H1 (cell line): ENCODE data around the gene THRB. TPM values are rescaled to one million over a fixed set of nuclear protein-coding genes. Genes with fewer than 3 reads are reported as not detected.

Experiments used
- CTCF ChIA-PET: fragments of 300-600 bp; sonication (Branson Sonifier 250); formaldehyde crosslinking; loops from one replicate; lab custom pipeline; 2021; ENCODE audit not compliant: partially characterized antibody; lab: Charles Lee
- POLR2A ChIA-PET: fragments of 300-600 bp; sonication (Branson Sonifier 250); formaldehyde crosslinking; loops from one replicate; lab custom pipeline; 2021; ENCODE audit warnings: inconsistent platforms; ENCODE audit not compliant: partially characterized antibody; lab: Charles Lee
- DNase-seq, 2 experiments: peaks; one replicate each; pipeline versions ENCODE4 v3.0.0 to v3.0.0-alpha.2; 2010 to 2022; ENCODE audit warnings: low spot score in 2 of 2, low read depth in 1 of 2, mixed read lengths in 1 of 2
- FAIRE-seq: peaks from 2 replicates; lab custom pipeline; 2011; peaks lifted over from hg19 to GRCh38; lab: Jason Lieb, UNC
- H2AFZ ChIP-seq: 2 replicates; pipeline ENCODE4 v1.8.1; 2012; ENCODE audit warnings: low read length, inconsistent platforms
- H2AK5ac ChIP-seq: 2 replicates; pipeline ENCODE4 v1.6.1; 2013; ENCODE audit warnings: low read depth, low read length
- H2BK120ac ChIP-seq: replicated peaks from 2 replicates; pipeline ENCODE3; 2013; ENCODE audit warnings: low read depth, low read length, inconsistent platforms
- H2BK12ac ChIP-seq: 2 replicates; pipeline ENCODE4 v1.6.1; 2013; ENCODE audit warnings: low read depth, low read length
- H2BK15ac ChIP-seq: 2 replicates; pipeline ENCODE4 v1.6.1; 2013; ENCODE audit warnings: low read length
- H2BK20ac ChIP-seq: 2 replicates; pipeline ENCODE4 v1.6.1; 2013; ENCODE audit warnings: low read length
- H2BK5ac ChIP-seq: 2 replicates; pipeline ENCODE4 v1.6.1; 2013; ENCODE audit warnings: low read depth, low read length
- H3K14ac ChIP-seq: 2 replicates; pipeline ENCODE4 v1.6.1; 2013; ENCODE audit warnings: inconsistent platforms; ENCODE audit not compliant: insufficient read length
- H3K18ac ChIP-seq: 2 replicates; pipeline ENCODE4 v1.6.1; 2013; ENCODE audit warnings: low read length; ENCODE audit errors: extremely low read depth
- H3K23ac ChIP-seq: 2 replicates; pipeline ENCODE4 v1.6.1; 2013; ENCODE audit warnings: inconsistent platforms; ENCODE audit not compliant: insufficient read length
- H3K23me2 ChIP-seq: 2 replicates; pipeline ENCODE4 v1.6.1; 2013; ENCODE audit warnings: low read depth, low read length
- H3K27ac ChIP-seq: 2 replicates; pipeline ENCODE4 v1.6.1; 2011; ENCODE audit warnings: low read depth, low read length, inconsistent platforms
- H3K27me3 ChIP-seq, 4 experiments: replicated peaks in 1 of 4; 1 replicate in 1 of 4; 2 replicates in 3 of 4; pipeline versions ENCODE4 v1.6.1 to v1.8.1; 2011 to 2013; ENCODE audit warnings: low read length in 3 of 4, mild to moderate bottlenecking in 3 of 4, inconsistent platforms in 2 of 4, mixed read lengths in 2 of 4, moderate library complexity in 1 of 4; ENCODE audit not compliant: control insufficient read depth in 3 of 4, insufficient read depth in 3 of 4; ENCODE audit errors: extremely low read depth in 1 of 4
- H3K36me3 ChIP-seq, 4 experiments: 2 replicates each; pipeline versions ENCODE4 v1.6.1 to v1.8.1; 2011 to 2013; ENCODE audit warnings: mild to moderate bottlenecking in 4 of 4, low read length in 3 of 4, moderate library complexity in 2 of 4, control low read depth in 1 of 4, inconsistent platforms in 1 of 4; ENCODE audit not compliant: insufficient read depth in 4 of 4, control insufficient read depth in 2 of 4
- H3K4ac ChIP-seq: replicated peaks from 2 replicates; pipeline ENCODE3; 2013; ENCODE audit warnings: low read length, low read depth, mixed read lengths, inconsistent platforms; ENCODE audit not compliant: insufficient read length
- H3K4me1 ChIP-seq, 4 experiments: replicated peaks in 1 of 4; 1 replicate in 1 of 4; 2 replicates in 3 of 4; pipeline versions ENCODE4 v1.6.1 to v1.8.1; 2011 to 2013; ENCODE audit warnings: low read length in 3 of 4, inconsistent platforms in 2 of 4, mixed read lengths in 1 of 4; ENCODE audit not compliant: insufficient read depth in 4 of 4, control insufficient read depth in 3 of 4
- H3K4me2 ChIP-seq, 2 experiments: 2 replicates each; pipeline versions ENCODE4 v1.6.1 to v1.8.1; 2011 to 2013; ENCODE audit warnings: low read depth in 2 of 2, low read length in 2 of 2, control low read depth in 1 of 2, inconsistent platforms in 1 of 2, mild to moderate bottlenecking in 1 of 2; ENCODE audit not compliant: insufficient read depth in 1 of 2
- H3K4me3 ChIP-seq, 4 experiments: fragments of 200-600, 300-600 bp in 1 of 4; sonication (generic), shearing (Covaris generic), sonication (Bioruptor Twin) in 1 of 4; 2 replicates each; pipeline versions ENCODE4 v1.5.1 to v1.8.1; 2011 to 2016; ENCODE audit warnings: low read length in 4 of 4, low read depth in 3 of 4, control low read depth in 2 of 4, inconsistent platforms in 2 of 4, mild to moderate bottlenecking in 2 of 4, mixed read lengths in 1 of 4, moderate library complexity in 1 of 4; ENCODE audit not compliant: insufficient read depth in 2 of 4; ENCODE audit errors: extremely low read depth in 1 of 4
- H3K56ac ChIP-seq: replicated peaks from 2 replicates; pipeline ENCODE3; 2013; ENCODE audit warnings: low read depth, mild to moderate bottlenecking, mixed read lengths, low read length, inconsistent platforms; ENCODE audit not compliant: insufficient read length
- H3K79me1 ChIP-seq: 2 replicates; pipeline ENCODE4 v1.6.1; 2013; ENCODE audit warnings: low read depth, low read length, control low read depth
- H3K79me2 ChIP-seq, 2 experiments: 2 replicates each; pipeline versions ENCODE4 v1.6.1 to v1.8.1; 2012 to 2013; ENCODE audit warnings: low read length in 2 of 2, mild to moderate bottlenecking in 2 of 2, inconsistent platforms in 1 of 2; ENCODE audit not compliant: insufficient read depth in 2 of 2, control insufficient read depth in 1 of 2
- H3K9ac ChIP-seq, 4 experiments: replicated peaks in 1 of 4; 1 replicate in 1 of 4; 2 replicates in 3 of 4; pipeline versions ENCODE4 v1.6.1 to v1.8.1; 2011 to 2013; ENCODE audit warnings: low read depth in 3 of 4, low read length in 3 of 4, control low read depth in 2 of 4, mild to moderate bottlenecking in 2 of 4, moderate library complexity in 2 of 4, inconsistent platforms in 1 of 4; ENCODE audit errors: extremely low read depth in 1 of 4
- H3K9me3 ChIP-seq, 2 experiments: 2 replicates each; pipeline versions ENCODE4 v1.6.1 to v1.8.1; 2012 to 2013; ENCODE audit warnings: mild to moderate bottlenecking in 2 of 2, moderate library complexity in 2 of 2, control low read depth in 1 of 2, inconsistent platforms in 1 of 2, low read depth in 1 of 2, low read length in 1 of 2, mixed read lengths in 1 of 2; ENCODE audit not compliant: insufficient read depth in 2 of 2
- H4K20me1 ChIP-seq, 2 experiments: replicated peaks in 1 of 2; 2 replicates each; pipeline versions ENCODE3 to v1.8.1; 2011 to 2013; ENCODE audit warnings: inconsistent platforms in 2 of 2, low read length in 2 of 2, mild to moderate bottlenecking in 1 of 2; ENCODE audit not compliant: insufficient read depth in 2 of 2, control insufficient read depth in 1 of 2
- H4K5ac ChIP-seq: 2 replicates; pipeline ENCODE4 v1.6.1; 2013; ENCODE audit warnings: low read length, low read depth, mixed read lengths, inconsistent platforms; ENCODE audit not compliant: insufficient read length
- H4K8ac ChIP-seq: 2 replicates; pipeline ENCODE4 v1.8.0; 2013; ENCODE audit warnings: mild to moderate bottlenecking, moderate library complexity, low read length, inconsistent platforms; ENCODE audit not compliant: insufficient read depth; ENCODE audit errors: extremely low read depth
- H4K91ac ChIP-seq: replicated peaks from 2 replicates; pipeline ENCODE3; 2013; ENCODE audit warnings: low read length, mixed read lengths, inconsistent platforms; ENCODE audit not compliant: insufficient read length
- BCL11A ChIP-seq, 2 experiments: IDR thresholded peaks; one replicate each; pipeline ENCODE4 v1.6.1; 2011; ENCODE audit warnings: low read depth in 2 of 2, low read length in 2 of 2, mild to moderate bottlenecking in 2 of 2
- CHD1 ChIP-seq: IDR thresholded peaks from 2 replicates; pipeline ENCODE4 v1.6.1; 2012; ENCODE audit warnings: low read depth, low read length, improper control_type of control experiment
- CHD2 ChIP-seq: IDR thresholded peaks from 2 replicates; pipeline ENCODE4 v1.6.1; 2012; ENCODE audit warnings: low read length, improper control_type of control experiment
- KDM4A ChIP-seq: IDR thresholded peaks from one replicate; pipeline ENCODE4 v1.7.1; 2012; ENCODE audit warnings: low read depth, mild to moderate bottlenecking, moderate library complexity, low read length, inconsistent platforms; ENCODE audit not compliant: severe bottlenecking
- SIN3A ChIP-seq, 2 experiments: IDR thresholded peaks in 1 of 2; conservative IDR thresholded peaks in 1 of 2; 2 replicates each; pipeline ENCODE4 v1.6.1; 2011 to 2012; ENCODE audit warnings: low read length in 2 of 2, improper control_type of control experiment in 1 of 2, low read depth in 1 of 2, mild to moderate bottlenecking in 1 of 2
- SUZ12 ChIP-seq: fragments of 200-600 bp; sonication (generic); IDR thresholded peaks from 2 replicates; pipeline ENCODE4 v1.6.1; 2012; ENCODE audit warnings: mild to moderate bottlenecking, inconsistent platforms, low read length, moderate library complexity, mixed read lengths
- WGBS, 2 experiments: shearing (Covaris generic) in 1 of 2; methylation state at CpG; one replicate each; pipeline versions ENCODE4 v1.1.6 to v1.1.7; 2013 to 2015; ENCODE audit warnings: low lambda C conversion rate in 2 of 2, mixed read lengths in 2 of 2, inconsistent platforms in 1 of 2, low coverage in 1 of 2, missing lambda C conversion rate in 1 of 2; ENCODE audit not compliant: insufficient replicate concordance in 2 of 2, insufficient coverage in 1 of 2, insufficient read length in 1 of 2; ENCODE audit errors: extremely low coverage in 1 of 2, missing lambda C conversion rate in 1 of 2; 5-methylcytosine and 5-hydroxymethylcytosine counted together
- polyA plus RNA-seq, 7 experiments: library from polyadenylated mRNA; depleted of rRNA in 3 of 7; stranded (reverse) in 5 of 7; unstranded in 2 of 7; fragments of >200 nt in 5 of 7; fragments of 200-250 nt in 2 of 7; gene quantifications; 1 replicate in 5 of 7; 2 replicates in 1 of 7; 4 replicates in 1 of 7; pipeline versions ENCODE4 v1.2.1 to v1.2.3, GENCODE V29; 2011 to 2013; ENCODE audit warnings: missing spikeins in 2 of 7, mixed read lengths in 2 of 7
- total RNA-seq: library from RNA; stranded (reverse); fragmentation: NEBNext Ultra II Directional; extraction: Animal tissue kit (Norgen Biotek cat#: 25700); gene quantifications from 2 replicates; pipeline ENCODE4 v1.2.1, GENCODE V29; 2021
- TF ChIP-seq, protein P1 (sequence below): IDR thresholded peaks from 2 replicates; pipeline ENCODE4 v1.6.1; 2012; ENCODE audit warnings: low read length, inconsistent platforms
- TF ChIP-seq, protein P2 (sequence below): IDR thresholded peaks from 2 replicates; pipeline ENCODE4 v1.6.1; 2012; ENCODE audit warnings: inconsistent platforms

Gene THRB
- total and polyA plus RNA-seq, 2 of the 8 experiments (the other 6 are each of a cell fraction or from before 2014, with no cell fraction given) = 0.98 to 3.9 TPM

GRCh38 chr3:24191801-24192403, 302.7 kb downstream of the THRB start:
- Histone ChIP-seq H2BK20ac (no peak overlapping the region), H4K8ac (no peak overlapping the region), H2BK5ac (no peak overlapping the region), H2AK5ac (no peak overlapping the region), H2AFZ (no peak overlapping the region), H2BK12ac (no peak overlapping the region), H3K79me2 (no peaks in the 10 kb centered on the region), H3K27me3 (no peaks in the 10 kb centered on the region), H4K5ac (no peak overlapping the region), H3K56ac (no peak overlapping the region), H3K4me1 (no peaks in the 10 kb centered on the region), H3K9ac (no peak overlapping the region), H3K23me2 (no peaks in the 10 kb centered on the region), H3K18ac (no peak overlapping the region), H3K79me1 (no peaks in the 10 kb centered on the region), H2BK15ac (no peak overlapping the region), H3K27ac (no peak overlapping the region), H3K4ac (no peak overlapping the region), H3K36me3 (no peaks in the 10 kb centered on the region), H4K20me1 (no peaks in the 10 kb centered on the region), H4K91ac (no peak overlapping the region), H3K4me2 (no peak overlapping the region), H2BK120ac (no peak overlapping the region), H3K23ac (no peak overlapping the region), H3K9me3 (no peaks in the 10 kb centered on the region), H3K14ac (no peak overlapping the region), H3K4me3 (no peak overlapping the region)
- ChIA-PET POLR2A (no interaction called here), CTCF (interaction anchor here (0.6 to 3.4 kb wide), 12 partner anchors 9 to 114 kb away, joined by 3 to 21 read pairs (median 4); no protein-coding TSS in a partner anchor)
- DNase-seq (no peak), FAIRE-seq (no peak)
- 87% methylated on average over 4 of the region's 4 CpGs; no CpG with 5 or more reads in 1 of the 2 experiments for WGBS, 2 experiments
- TF ChIP-seq CHD1 = no peak
- TF ChIP-seq KDM4A = no peak
- TF ChIP-seq BCL11A (IDR thresholded peaks at IDR 0.05; ENCODE audit: low read depth in 2 of 2, low read length in 2 of 2) = no peak
- no peak for TF ChIP-seq SIN3A (conservative IDR thresholded peaks at IDR 0.05 in 1 of 2, IDR thresholded peaks at IDR 0.05 in 1 of 2; ENCODE audit: low read depth in 1 of 2, low read length in 2 of 2)
- no peak for TF ChIP-seq SUZ12
- TF ChIP-seq, protein P1, sequence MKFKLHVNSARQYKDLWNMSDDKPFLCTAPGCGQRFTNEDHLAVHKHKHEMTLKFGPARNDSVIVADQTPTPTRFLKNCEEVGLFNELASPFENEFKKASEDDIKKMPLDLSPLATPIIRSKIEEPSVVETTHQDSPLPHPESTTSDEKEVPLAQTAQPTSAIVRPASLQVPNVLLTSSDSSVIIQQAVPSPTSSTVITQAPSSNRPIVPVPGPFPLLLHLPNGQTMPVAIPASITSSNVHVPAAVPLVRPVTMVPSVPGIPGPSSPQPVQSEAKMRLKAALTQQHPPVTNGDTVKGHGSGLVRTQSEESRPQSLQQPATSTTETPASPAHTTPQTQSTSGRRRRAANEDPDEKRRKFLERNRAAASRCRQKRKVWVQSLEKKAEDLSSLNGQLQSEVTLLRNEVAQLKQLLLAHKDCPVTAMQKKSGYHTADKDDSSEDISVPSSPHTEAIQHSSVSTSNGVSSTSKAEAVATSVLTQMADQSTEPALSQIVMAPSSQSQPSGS = no peak
- TF ChIP-seq CHD2 = no peak
- TF ChIP-seq, protein P2, sequence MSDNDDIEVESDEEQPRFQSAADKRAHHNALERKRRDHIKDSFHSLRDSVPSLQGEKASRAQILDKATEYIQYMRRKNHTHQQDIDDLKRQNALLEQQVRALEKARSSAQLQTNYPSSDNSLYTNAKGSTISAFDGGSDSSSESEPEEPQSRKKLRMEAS = no peak
